Suprapubic skin (tissue), 4 donors: ENCODE data around the gene OLFM3. TPM values are rescaled to one million over a fixed set of nuclear protein-coding genes. Genes with fewer than 3 reads are reported as not detected.

Source experiments
- DNase-seq, 2 donors: peaks; one replicate each; pipeline ENCODE4 v3.0.0-alpha.2; 2019; ENCODE audit warnings: low spot score in 2 of 2
- H3K27ac ChIP-seq: fragments of 200-600 bp; sonication (generic); one replicate; pipeline ENCODE4 v1.5.1; 2019
- H3K27me3 ChIP-seq: fragments of 200-600 bp; sonication (generic); one replicate; pipeline ENCODE4 v1.5.1; 2019
- H3K36me3 ChIP-seq: fragments of 200-600 bp; sonication (generic); one replicate; pipeline ENCODE4 v1.5.1; 2019
- H3K4me1 ChIP-seq: fragments of 200-600 bp; sonication (generic); one replicate; pipeline ENCODE4 v1.5.1; 2019
- H3K4me3 ChIP-seq: fragments of 200-600 bp; sonication (generic); one replicate; pipeline ENCODE4 v1.5.1; 2019; ENCODE audit warnings: mild to moderate bottlenecking
- H3K9me3 ChIP-seq: fragments of 200-600 bp; sonication (generic); one replicate; pipeline ENCODE4 v1.5.1; 2019
- CTCF ChIP-seq, 2 donors: fragments of 200-600 bp in 1 of 2; fragments of 450-650 bp in 1 of 2; sonication (generic) in 1 of 2; IDR thresholded peaks; one replicate each; pipeline ENCODE4 v1.5.1; 2016 to 2019; ENCODE audit warnings: antibody characterized with exemption in 2 of 2, mild to moderate bottlenecking in 1 of 2, moderate library complexity in 1 of 2
- EP300 ChIP-seq: sonication (generic); formaldehyde crosslinking; IDR thresholded peaks from one replicate; pipeline ENCODE4 v1.6.1; 2017; ENCODE audit warnings: antibody characterized with exemption
- POLR2A ChIP-seq, 2 donors: fragments of 450-650 bp; IDR thresholded peaks; one replicate each; pipeline ENCODE4 v1.6.1; 2017; ENCODE audit warnings: antibody characterized with exemption in 2 of 2, mild to moderate bottlenecking in 2 of 2, moderate library complexity in 2 of 2
- POLR2AphosphoS5 ChIP-seq, 3 donors: sonication (generic); formaldehyde crosslinking; IDR thresholded peaks; one replicate each; pipeline ENCODE4 v1.6.1; 2017; ENCODE audit warnings: antibody characterized with exemption in 3 of 3
- WGBS: methylation state at CpG from one replicate; pipeline ENCODE4 v1.1.5; 2018; 5-methylcytosine and 5-hydroxymethylcytosine counted together
- total RNA-seq, 4 donors: library from RNA; depleted of rRNA; stranded (reverse); fragments of >200 nt; gene quantifications; one replicate each; pipeline ENCODE4 v1.1.0, GENCODE V29; 2016

OLFM3 gene
- total RNA-seq, 4 donors from 2014 or later = not detected

GRCh38 chr1:101902199-101902598 lies 94.5 kb downstream of the OLFM3 start:
- Histone ChIP-seq H3K4me1 (no peaks in the 10 kb centered on the region), H3K4me3 (no peak overlapping the region), H3K36me3 (no peaks in the 10 kb centered on the region), H3K27ac (no peak overlapping the region), H3K27me3 (no peaks in the 10 kb centered on the region), H3K9me3 (no peaks in the 10 kb centered on the region)
- DNase-seq = no peak
- WGBS = 67% methylated on average over 1 of the region's 1 CpG
- TF ChIP-seq POLR2A (IDR thresholded peaks at IDR 0.05) (no peak), CTCF (IDR thresholded peaks at IDR 0.05) (no peak), EP300 (no peak)

GRCh38 chr1:101898137-101898536 lies 98.6 kb downstream of the OLFM3 start:
- 90% methylated on average over 2 of the region's 2 CpGs for WGBS
- no peaks in the 10 kb centered on the region for H3K4me1 ChIP-seq

DNA sequence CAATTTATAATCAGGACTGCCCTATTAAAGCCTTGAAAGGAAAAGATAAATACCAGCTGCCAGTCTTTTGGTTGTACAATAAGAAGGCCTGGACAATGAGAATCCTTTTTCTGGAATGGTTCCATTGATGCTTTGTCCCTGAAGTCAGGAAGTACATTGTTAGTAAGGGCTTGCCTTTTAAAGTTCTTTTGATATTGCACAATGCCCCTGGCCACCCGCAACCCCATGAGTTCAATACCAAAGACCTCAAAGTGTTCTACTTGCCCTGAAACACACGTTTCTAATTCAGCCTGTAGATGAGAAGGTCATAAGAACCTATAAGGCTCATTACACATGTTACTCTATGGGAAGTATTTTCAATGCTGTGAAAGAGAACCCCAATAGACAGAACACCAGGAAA lies 112.1 kb downstream of the OLFM3 start:
- no peaks in the 10 kb centered on the region for H3K36me3 ChIP-seq
- peaks cover 5% of the 10 kb centered on the region for H3K9me3 ChIP-seq
- 83% methylated on average over 2 of the region's 2 CpGs for WGBS
- no peaks in the 10 kb centered on the region for H3K4me1 ChIP-seq
- TF ChIP-seq CTCF (IDR thresholded peaks at IDR 0.05) (no peak), POLR2A (IDR thresholded peaks at IDR 0.05) (no peak), POLR2AphosphoS5 (IDR thresholded peaks at IDR 0.05) (no peak), EP300 (no peak)
- H3K4me3 ChIP-seq = no peak overlapping the region
- no peaks in the 10 kb centered on the region for H3K27me3 ChIP-seq
- H3K27ac ChIP-seq = no peak overlapping the region
- no peak for DNase-seq

More at GRCh38 chr1:101898137-101898536, 98.6 kb downstream of the OLFM3 start:
- no peak for TF ChIP-seq POLR2AphosphoS5 (IDR thresholded peaks at IDR 0.05)
- no peak for TF ChIP-seq POLR2A (IDR thresholded peaks at IDR 0.05)
- TF ChIP-seq EP300 = no peak
- TF ChIP-seq CTCF (IDR thresholded peaks at IDR 0.05) = no peak
- Histone ChIP-seq H3K27ac (no peak overlapping the region), H3K27me3 (no peaks in the 10 kb centered on the region), H3K9me3 (no peaks in the 10 kb centered on the region), H3K4me3 (no peak overlapping the region), H3K36me3 (no peaks in the 10 kb centered on the region)
- DNase-seq = no peak

DNA sequence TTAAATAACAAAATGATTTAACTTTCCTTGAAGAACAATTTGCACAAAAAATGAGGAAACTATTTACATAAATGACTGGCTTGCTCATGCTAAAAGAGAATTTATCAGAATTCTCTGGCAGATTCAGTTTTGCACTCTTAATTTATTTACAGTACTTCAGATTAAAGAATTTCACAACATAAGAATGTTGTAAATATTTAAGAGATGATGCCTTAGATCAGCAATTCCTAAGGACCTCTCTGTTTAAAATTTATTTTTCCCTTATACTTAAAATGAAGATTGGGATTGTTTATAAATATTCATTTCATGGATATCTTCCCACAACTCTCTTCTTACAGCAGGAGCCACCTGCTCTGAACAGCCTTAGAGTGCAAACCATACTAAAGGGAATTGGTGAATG lies 120.8 kb downstream of the OLFM3 start:
- no peak for DNase-seq
- no peak overlapping the region for H3K4me3 ChIP-seq
- no peak for TF ChIP-seq CTCF (IDR thresholded peaks at IDR 0.05)
- no peak for TF ChIP-seq EP300
- TF ChIP-seq POLR2AphosphoS5 (IDR thresholded peaks at IDR 0.05) = no peak
- TF ChIP-seq POLR2A (IDR thresholded peaks at IDR 0.05) = no peak
- H3K27me3 ChIP-seq = no peaks in the 10 kb centered on the region
- no peaks in the 10 kb centered on the region for H3K36me3 ChIP-seq
- H3K4me1 ChIP-seq = no peaks in the 10 kb centered on the region
- H3K27ac ChIP-seq = no peak overlapping the region
- H3K9me3 ChIP-seq = no peaks in the 10 kb centered on the region

DNA sequence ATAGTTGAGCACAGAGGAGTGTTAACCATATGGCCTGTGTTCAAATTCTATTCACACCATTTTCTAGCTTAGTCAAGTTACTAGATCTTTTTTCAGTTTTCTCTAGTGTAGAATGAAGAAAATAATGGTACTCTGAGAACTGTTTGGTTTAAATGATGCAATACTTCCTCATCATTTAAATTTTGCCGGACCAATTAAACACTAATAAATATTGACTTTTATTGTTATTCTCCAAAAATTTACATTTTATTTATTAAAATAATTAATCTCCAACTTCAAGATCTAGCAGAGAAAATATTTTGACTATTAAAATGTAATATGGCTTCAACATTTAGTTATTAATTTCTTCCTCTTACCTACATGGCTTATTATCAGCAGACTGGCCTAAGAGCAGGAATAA lies 123.1 kb downstream of the OLFM3 start:
- WGBS = 88% methylated on average over 1 of the region's 1 CpG
- H3K27ac ChIP-seq = no peak overlapping the region
- H3K36me3 ChIP-seq = no peaks in the 10 kb centered on the region
- DNase-seq = no peak
- H3K9me3 ChIP-seq = no peaks in the 10 kb centered on the region
- no peaks in the 10 kb centered on the region for H3K4me1 ChIP-seq
- H3K27me3 ChIP-seq = peaks cover 3% of the 10 kb centered on the region
- TF ChIP-seq POLR2AphosphoS5 (IDR thresholded peaks at IDR 0.05) = no peak
- TF ChIP-seq EP300 = no peak
- TF ChIP-seq CTCF (IDR thresholded peaks at IDR 0.05) = no peak
- TF ChIP-seq POLR2A (IDR thresholded peaks at IDR 0.05) = no peak
- H3K4me3 ChIP-seq = no peak overlapping the region
